Stimulated activated CD8-positive, alpha-beta memory T cell treated with anti-CD3 and anti-CD28 coated beads, Interleukin-7, amount 100 ng/mL, for 4 hours (primary cell): ENCODE measurements around the gene MRTFA.
"Not testable (repeated sequence)": the region's sequence is repeated elsewhere in the genome, so short reads cannot be mapped to it uniquely, and the experiment has no call there.

Experiments
- DNase-seq, 2 donors: peaks; one replicate each; pipeline ENCODE4 v3.0.0-alpha.2; 2020; ENCODE audit warnings: low read depth in 2 of 2

Gene MRTFA

DNA sequence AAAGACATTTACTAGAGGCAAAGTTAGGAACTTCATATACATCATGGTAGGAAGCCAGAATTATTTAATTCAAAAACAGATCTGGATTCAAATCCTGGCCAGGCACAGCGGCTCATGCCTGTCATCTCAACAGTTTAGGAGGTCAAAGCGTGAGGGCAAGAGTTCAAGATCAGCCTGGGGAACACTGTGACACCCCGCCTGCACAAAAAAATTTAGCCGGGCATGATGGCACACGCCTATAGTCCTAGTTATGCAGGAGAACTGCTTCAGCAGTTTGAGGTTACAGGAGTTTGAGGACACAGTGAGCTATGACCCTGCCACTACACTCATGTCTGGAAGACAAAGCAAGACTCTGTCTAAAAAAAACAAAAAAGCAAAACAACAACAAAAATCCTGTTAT lies 8.9 kb downstream of the MRTFA start:
- DNase-seq, result no peak

DNA sequence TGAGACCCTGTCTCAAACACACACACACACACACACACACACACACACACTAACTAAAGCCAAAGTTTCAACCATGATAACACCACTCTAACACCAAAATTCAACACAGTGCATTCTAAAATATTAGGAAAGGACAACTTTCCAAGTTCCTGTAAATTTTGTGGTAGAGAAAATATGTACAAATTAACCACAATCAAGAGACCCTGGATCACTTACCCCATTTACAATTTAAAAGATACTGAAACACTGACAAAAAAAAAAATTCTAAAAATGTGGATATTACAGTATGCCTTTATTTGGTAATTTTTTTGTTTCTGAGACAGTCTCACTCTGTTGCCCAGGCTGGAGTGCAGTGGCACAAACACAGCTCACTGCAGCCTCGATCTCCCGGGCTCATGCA lies 9.7 kb downstream of the MRTFA start:
- DNase-seq, result no peak

DNA sequence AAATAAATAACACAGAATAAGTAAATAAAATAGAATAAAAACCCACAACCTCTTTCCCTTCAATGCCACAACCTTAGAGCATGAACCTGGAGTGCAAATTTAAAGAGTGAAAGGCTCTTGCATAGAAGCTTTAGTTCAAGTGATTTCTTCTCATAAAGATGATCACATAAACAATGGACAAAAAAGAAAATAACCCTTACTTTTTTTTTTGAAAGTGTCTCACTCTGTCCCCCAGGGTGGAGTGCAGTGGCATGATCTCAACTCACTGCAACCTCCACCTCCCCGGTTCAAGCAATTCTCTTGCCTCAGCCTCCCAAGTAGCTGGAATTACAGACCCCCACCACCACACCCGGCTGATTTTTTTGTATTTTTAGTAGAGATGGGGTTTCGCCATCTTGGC lies 10.7 kb downstream of the MRTFA start:
- DNase-seq, result not testable (repeated sequence)

DNA sequence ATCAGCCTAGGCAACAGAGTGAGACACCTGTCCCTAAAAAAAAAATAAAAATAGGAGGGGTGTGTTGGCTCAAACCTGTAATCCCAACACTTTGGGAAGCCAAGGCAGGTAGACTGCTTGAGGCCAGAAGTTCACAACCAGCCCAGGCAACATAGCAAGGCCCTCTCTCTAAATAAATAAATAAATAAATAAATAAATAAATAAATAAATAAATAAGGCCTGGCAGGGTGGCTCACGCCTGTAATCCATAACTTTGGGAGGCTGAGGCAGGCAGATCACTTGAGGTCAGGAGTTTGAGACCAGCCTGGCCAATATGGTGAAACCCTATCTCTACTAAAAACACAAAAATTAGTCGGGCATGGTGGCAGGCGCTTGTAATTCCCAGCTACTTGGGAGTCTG lies 11.2 kb downstream of the MRTFA start:
- DNase-seq, result not testable (repeated sequence)

DNA sequence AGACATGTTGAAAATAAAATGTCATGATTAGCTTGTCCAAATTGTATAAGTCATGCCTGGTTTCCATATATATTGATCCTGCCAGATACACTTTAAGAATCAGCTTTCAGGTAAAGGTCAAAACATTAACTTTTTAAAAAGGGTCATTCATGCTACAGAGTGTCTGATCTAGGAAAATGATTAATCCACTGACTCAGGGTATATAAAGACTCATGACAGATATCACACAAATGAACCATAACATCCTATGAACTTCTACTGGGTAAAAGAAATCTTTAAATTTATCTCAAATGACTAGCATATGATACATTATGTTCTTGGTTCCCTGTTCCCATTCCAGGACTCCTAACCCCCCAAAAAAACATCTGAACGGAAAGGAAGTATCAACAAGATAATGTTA lies 11.7 kb downstream of the MRTFA start:
- no peak for DNase-seq

DNA sequence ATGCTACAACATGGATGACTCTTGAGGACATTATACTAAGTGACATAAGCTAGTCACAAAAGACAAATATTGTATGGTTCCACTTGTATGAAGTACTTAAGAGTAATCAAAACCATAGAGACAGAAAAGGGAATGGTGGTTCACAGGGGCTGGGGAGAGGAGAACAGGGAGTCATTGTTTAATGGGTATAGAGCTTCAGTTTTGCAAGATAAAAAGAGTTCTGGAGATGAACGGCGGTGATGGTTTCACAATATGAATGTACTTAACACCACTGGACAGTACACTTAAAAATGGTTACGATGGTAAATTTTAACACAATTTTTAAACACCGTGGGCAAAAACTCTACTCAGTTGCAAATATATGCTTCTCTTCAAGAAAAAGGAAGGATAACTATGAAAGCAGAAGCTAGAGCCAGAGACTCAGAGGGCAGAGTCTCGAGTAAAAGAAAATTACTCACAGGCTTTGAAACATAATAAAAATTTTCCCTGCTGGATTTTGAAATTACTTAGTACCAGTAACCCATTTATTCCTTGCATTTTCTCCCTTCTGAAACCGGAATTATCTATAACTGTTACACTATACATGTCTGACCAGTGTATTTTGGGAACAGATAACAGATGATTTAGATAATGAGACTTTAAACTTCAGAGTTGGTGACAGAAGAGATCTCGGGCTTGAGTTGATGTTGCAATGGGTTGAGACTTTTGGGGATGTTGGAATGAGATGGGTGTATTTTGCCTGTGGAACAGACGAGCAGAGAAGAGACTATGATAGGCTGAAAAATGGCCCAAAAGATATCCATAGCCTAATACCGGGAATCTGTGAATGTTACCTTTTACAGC lies 15.0 kb downstream of the MRTFA start:
- no peak for DNase-seq

DNA sequence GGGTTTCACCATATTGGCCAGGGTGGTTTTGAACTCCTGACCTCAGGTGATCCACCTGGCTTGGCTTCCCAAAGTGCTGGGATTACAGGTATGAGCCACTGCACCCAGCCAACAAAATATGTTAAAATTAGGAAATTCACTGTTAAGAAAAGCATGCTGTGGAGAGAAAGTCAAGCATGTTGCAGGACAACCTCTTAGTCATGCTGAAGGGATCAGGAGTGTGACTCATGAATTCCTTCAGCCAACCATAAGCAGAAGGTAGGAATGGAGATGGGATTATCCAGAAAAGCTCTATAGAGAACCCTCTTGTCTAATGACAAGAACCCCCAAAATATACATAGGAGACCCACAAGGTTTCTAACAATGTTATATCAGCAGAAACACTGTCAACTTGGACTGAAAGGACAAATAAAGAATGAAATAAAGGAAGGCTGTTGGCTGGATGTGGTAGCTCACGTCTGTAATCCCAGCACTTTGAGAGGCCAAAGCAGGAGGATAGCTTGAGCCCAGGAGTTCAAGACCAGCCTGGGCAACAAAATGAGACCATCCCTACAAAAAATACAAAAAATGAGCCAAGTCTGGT lies 16.0 kb downstream of the MRTFA start:
- no peak for DNase-seq

DNA sequence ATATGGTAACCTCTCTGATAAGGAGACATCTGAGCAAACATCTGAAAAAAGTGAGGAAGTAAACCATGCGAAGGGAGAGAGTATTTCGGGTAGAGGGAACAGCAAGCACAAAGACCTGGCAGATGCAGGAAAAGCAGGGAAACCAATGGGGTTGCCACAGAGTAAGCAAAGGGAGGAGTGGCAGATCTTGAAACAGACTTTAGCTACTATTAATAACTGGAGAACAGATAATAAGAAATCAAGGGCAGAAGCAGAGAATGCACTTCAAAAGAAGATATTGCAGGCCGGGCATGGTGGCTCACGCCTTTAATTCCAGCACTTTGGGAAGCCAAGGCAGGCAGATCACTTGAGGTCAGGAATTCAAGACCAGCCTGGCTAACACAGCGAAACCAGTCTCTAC lies 18.1 kb downstream of the MRTFA start:
- DNase-seq, result no peak

DNA sequence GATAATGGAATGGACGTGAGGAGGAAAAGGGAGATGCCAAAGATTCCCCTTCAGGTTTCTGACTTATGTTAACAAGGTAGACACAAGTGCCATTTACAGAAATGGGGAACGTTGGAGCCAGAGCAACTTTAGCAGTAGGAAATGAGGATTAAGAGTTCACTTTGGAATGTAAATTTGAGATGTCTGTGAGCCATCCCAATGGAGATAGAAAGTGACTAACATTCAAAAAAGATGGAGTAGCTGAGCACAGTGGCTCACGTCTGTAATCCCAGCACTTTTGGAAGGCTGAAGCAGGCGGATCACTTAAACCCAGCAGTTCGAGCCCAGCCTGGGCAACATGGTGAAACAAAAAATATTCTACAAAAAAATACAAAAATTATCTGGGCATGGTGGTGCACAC lies 19.9 kb downstream of the MRTFA start:
- no peak for DNase-seq

DNA sequence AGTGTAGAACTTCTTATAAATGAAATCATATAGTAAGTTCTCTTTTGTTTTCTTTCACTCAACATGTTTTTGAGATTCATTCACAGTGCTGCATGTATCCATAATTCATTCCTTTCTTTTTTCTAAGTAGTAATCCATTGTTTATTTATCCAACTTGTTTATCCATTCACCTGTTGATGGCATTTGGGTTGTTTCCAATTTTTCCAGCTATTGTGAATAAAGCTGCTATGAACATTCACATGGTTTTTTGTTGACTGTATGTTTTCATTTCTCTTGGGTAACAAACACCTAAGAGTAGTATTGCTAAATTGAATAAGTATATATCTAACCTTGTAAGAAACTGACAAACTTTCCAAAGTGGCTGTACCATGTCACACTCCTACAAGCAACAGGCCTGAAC lies 23.5 kb downstream of the MRTFA start:
- DNase-seq, result no peak

DNA sequence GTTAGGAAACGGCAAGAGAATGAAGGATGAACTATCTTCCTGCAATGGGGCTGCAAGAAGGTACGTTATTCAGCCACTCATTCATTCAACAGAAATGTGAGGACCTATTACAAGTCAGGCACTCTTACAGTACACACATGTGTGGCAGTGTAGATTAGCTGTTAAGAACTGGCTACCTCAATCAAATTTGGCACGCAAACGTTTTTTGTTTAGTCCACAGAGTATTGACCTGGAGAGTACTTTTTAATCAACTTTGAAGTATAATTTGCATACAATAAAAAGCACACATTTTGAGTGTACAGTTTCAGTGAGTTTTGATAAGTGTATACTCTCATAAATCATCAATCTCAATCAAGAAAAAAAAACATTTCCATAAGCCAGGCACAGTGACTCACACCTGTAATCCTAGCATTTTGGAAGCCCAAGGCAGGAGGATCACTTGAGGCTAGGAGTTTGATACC lies 24.2 kb downstream of the MRTFA start:
- no peak for DNase-seq

DNA sequence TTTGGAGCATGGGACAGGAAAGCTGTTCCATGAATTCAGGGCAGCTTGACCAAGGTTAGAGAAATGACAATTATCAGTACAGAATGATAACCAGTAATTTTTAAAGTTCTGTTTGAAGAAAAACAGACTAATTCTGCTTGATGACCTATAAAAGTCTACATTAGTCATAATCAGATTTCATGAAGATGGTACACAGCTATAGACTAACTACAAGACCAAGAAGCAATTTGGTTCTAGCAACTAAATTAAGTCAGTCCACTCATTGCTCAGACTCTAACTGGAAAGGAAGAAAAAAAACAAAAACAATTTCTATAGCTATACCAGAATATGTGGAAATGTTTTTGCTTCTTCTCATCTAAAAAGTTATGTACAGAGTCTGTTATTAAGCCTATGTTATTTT lies 24.9 kb downstream of the MRTFA start:
- no peak for DNase-seq

DNA sequence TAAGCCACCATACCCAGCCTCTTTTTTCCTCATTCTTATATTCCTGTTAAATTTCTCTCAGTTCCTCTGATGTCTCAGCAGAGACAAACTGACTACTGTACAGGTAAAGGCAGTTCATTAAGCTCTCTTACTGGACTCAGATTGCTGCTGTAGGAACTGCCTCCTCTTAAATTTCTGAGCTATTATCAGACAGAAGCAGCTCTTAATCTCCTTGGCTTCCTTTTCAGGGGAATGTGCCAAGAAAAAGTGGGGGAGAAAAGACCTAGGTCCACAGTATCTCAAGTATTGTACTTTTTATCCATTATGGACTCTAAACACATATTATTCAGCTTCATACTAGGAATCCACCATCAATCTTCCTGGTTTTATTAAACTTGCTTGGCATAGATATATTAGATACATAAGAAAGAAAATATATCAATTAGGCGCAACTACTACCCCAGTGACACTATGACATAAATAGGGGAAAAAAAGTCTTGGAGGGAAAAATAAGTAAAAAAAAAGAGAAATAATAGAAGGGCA lies 26.1 kb downstream of the MRTFA start:
- DNase-seq, result no peak

DNA sequence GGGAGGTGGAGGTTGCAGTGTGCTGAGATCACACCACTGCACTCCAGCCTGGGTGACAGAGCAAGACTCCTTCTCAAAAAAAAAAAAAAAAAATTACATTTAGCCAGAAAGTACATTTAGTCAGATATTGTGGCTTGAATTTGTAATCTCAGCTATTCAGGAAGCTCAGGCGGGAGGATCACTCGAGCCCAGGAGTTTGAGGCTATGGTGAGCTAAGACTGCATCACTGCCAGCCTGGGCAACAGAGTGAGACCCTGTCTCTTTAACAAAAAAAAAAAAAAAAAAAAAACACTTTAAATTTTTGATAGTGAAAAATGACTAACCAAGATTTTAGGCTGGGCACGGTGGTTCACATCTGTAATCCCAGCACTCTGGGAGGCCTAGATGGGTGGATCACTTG lies 27.3 kb downstream of the MRTFA start:
- DNase-seq, result no peak

DNA sequence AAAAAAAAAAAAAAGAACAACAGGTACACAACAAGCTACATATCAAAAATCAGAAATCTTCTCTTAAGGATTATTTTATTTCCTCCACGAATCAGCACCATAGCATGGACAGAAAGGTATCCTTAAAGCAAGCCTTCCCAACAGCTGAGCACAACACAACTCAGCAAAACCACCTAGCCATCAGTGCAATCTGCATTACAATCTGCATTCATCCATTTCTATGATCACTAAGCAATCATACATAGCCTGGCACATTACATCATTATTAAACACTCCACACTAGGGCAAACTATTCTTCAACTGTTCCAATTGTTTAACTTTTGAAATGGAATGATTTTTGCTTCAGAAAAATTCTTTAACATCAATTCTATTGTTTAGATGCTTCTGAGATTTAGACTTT lies 29.0 kb downstream of the MRTFA start:
- no peak for DNase-seq

DNA sequence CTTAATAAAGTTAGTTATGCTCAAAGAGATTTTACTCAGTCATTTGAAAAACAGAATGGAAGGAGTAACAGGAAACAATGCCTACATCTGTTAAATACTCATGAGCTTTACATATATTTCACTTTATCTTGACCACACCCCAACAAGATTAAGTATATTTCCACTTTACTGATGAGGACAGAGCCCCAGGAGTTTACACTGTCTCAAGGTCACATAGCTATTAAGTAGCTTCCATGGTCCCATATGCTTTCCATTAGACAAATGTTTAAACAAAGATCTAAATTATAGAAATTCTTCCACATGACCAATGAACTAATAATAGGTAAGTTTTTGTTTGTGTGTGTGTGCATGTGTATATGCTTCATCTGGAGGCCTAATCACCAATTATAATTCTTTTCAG lies 30.2 kb downstream of the MRTFA start:
- no peak for DNase-seq

DNA sequence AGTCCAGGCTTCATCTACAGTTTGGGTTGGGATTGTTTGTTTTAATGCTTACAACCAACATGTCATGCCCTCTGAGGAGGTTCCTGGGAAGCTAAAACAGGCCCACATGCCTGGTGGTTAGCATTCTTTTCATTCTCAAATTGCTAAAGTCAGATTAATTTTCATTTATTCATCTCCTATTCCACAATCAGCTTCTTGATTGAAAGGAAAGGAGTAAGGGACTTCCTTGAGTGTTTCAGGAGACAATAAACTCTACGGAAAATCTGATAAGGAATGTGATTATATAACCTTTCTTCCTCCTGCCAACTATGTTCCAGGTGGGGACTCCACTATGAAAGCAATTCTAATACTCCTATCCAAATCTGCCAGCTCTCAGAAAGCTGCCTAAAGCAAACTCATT lies 30.8 kb downstream of the MRTFA start:
- no peak for DNase-seq

DNA sequence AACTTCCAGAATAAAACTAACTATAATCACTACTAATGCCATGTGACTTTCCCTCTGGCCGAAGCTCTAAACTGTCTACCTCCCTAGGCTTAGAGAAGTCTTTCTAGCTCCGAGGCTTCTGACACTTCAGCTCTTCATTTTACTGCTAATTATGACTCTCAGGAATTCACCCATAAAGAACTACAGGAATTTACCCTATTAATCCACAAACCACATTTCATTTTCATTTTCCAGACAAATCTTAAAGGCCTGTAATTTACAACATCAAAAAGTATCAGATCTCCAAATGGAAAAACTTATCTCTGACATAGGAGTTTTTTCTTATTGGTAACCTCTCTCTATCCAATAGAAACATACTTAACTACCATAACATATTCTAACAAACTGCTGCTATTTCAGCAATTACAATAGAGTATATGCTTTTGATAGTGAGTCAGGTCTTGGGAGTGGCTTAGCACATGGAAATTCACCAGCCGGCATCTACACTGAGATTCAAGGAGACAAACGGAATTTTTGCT lies 33.4 kb downstream of the MRTFA start:
- no peak for DNase-seq

DNA sequence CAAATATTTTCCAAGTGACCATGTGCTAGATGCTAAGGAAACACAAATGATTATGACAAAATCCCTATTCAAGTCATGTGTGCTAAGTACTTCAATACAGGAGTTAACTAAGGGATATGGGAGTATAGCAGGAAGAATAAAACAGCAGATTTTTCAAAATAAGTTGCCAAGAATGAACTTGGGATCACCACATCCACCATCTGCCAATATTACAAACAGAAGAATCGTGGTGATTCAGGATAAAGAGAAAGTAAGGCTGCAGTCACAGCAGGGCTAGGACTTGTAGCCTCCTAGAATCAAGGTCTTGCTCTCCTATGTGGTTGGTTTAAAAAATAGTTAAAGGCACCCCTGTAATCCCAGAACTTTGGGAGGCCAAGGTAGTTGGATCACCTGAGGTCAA lies 34.3 kb downstream of the MRTFA start:
- no peak for DNase-seq

DNA sequence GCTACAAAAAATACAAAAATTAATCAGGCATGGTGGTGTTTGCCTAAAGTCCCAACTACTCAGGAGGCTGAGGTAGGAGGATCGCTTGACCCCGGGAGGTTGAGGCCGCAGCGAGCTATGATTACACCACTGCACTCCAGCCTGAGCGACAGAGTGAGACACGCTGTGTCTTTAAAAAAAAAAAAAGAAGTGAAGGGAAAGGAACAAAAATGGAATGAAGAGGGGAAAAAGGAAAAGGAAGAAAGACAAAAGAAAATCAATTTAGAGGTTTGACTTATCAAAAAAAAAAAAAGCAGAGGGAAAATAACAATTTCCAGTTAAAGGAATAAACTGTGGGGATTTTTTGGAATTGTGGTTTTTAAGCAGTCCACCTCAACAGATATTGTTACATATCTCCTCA lies 36.8 kb downstream of the MRTFA start:
- DNase-seq, result no peak

DNA sequence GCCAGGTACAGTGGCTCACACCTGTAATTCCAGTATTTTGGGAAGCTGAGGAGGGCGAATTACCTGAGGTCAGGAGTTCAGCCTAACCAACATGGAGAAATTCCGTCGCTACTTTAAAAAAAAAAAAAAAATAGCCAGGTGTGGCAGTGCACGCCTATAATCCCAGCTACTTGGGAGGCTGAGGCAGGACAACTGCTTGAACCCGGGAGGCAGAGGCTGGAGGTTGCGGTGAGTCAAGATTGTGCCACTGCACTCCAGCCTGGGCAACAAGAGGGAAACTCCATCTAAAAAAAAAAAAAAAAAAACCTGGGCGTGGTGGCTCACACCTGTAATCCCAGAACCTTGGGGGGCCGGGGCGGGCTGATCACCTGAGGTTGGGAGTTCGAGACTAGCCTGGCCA lies 37.8 kb downstream of the MRTFA start:
- not testable (repeated sequence) for DNase-seq

DNA sequence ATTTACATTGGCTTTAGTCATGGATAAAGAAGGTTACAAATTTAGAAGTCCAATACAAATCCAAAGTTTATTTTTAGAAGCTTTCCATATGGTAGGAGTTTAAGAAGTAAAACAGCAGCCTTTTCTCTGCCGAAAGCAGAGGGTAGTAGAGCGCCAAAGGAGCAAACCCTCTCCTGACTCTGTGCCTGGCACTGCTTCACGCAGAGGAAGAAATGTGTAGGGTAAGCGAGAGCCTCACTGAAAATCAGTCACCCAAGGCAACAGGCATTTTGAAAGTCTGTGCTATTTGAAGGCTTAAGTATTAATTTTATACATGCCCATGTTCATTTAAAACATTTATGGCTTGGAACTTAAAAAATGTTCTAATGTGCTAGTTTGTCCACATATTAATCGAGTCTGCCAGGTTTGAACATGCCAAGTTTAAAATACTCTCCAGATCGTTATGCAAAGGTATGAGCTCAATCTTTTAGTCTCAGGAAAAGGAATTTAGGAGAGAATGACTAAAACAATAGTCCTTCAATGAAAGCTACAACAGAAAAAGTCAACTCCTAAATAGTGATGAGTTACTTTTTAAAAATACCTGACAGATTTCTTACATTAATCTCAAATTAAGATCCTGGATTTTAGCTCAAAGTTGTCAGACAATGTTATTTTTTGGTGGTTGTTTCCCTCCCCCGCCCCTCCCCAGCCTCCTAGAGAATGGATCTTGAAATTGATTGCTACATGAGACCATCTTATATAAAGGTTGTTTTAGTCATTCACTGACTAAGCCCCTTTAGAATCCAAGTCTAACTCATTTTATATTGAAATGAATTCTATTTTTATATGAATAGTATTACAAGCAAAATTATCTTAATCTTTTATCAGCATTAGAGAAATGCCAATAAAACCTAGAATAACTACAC lies 38.7 kb downstream of the MRTFA start:
- no peak for DNase-seq
